H1 (cell line): Measurements from ENCODE around the gene PHF23. TPM values are rescaled to one million over a fixed set of nuclear protein-coding genes. Genes with fewer than 3 reads are reported as not detected.
A peak's percentile ranks its signal among the peaks of the same experiment; 100 is the strongest.

Experiments used
- CTCF ChIA-PET: fragments of 300-600 bp; sonication (Branson Sonifier 250); formaldehyde crosslinking; loops from one replicate; lab custom pipeline; 2021; ENCODE audit not compliant: partially characterized antibody; lab: Charles Lee
- POLR2A ChIA-PET: fragments of 300-600 bp; sonication (Branson Sonifier 250); formaldehyde crosslinking; loops from one replicate; lab custom pipeline; 2021; ENCODE audit warnings: inconsistent platforms; ENCODE audit not compliant: partially characterized antibody; lab: Charles Lee
- DNase-seq, 2 experiments: peaks; one replicate each; pipeline versions ENCODE4 v3.0.0 to v3.0.0-alpha.2; 2010 to 2022; ENCODE audit warnings: low spot score in 2 of 2, low read depth in 1 of 2, mixed read lengths in 1 of 2
- FAIRE-seq: peaks from 2 replicates; lab custom pipeline; 2011; peaks lifted over from hg19 to GRCh38; lab: Jason Lieb, UNC
- H2AFZ ChIP-seq: 2 replicates; pipeline ENCODE4 v1.8.1; 2012; ENCODE audit warnings: low read length, inconsistent platforms
- H2AK5ac ChIP-seq: 2 replicates; pipeline ENCODE4 v1.6.1; 2013; ENCODE audit warnings: low read depth, low read length
- H2BK120ac ChIP-seq: replicated peaks from 2 replicates; pipeline ENCODE3; 2013; ENCODE audit warnings: low read depth, low read length, inconsistent platforms
- H2BK12ac ChIP-seq: 2 replicates; pipeline ENCODE4 v1.6.1; 2013; ENCODE audit warnings: low read depth, low read length
- H2BK15ac ChIP-seq: 2 replicates; pipeline ENCODE4 v1.6.1; 2013; ENCODE audit warnings: low read length
- H2BK20ac ChIP-seq: 2 replicates; pipeline ENCODE4 v1.6.1; 2013; ENCODE audit warnings: low read length
- H2BK5ac ChIP-seq: 2 replicates; pipeline ENCODE4 v1.6.1; 2013; ENCODE audit warnings: low read depth, low read length
- H3K14ac ChIP-seq: 2 replicates; pipeline ENCODE4 v1.6.1; 2013; ENCODE audit warnings: inconsistent platforms; ENCODE audit not compliant: insufficient read length
- H3K18ac ChIP-seq: 2 replicates; pipeline ENCODE4 v1.6.1; 2013; ENCODE audit warnings: low read length; ENCODE audit errors: extremely low read depth
- H3K23ac ChIP-seq: 2 replicates; pipeline ENCODE4 v1.6.1; 2013; ENCODE audit warnings: inconsistent platforms; ENCODE audit not compliant: insufficient read length
- H3K23me2 ChIP-seq: 2 replicates; pipeline ENCODE4 v1.6.1; 2013; ENCODE audit warnings: low read depth, low read length
- H3K27ac ChIP-seq: 2 replicates; pipeline ENCODE4 v1.6.1; 2011; ENCODE audit warnings: low read depth, low read length, inconsistent platforms
- H3K27me3 ChIP-seq, 4 experiments: replicated peaks in 1 of 4; 1 replicate in 1 of 4; 2 replicates in 3 of 4; pipeline versions ENCODE4 v1.6.1 to v1.8.1; 2011 to 2013; ENCODE audit warnings: low read length in 3 of 4, mild to moderate bottlenecking in 3 of 4, inconsistent platforms in 2 of 4, mixed read lengths in 2 of 4, moderate library complexity in 1 of 4; ENCODE audit not compliant: control insufficient read depth in 3 of 4, insufficient read depth in 3 of 4; ENCODE audit errors: extremely low read depth in 1 of 4
- H3K36me3 ChIP-seq, 4 experiments: 2 replicates each; pipeline versions ENCODE4 v1.6.1 to v1.8.1; 2011 to 2013; ENCODE audit warnings: mild to moderate bottlenecking in 4 of 4, low read length in 3 of 4, moderate library complexity in 2 of 4, control low read depth in 1 of 4, inconsistent platforms in 1 of 4; ENCODE audit not compliant: insufficient read depth in 4 of 4, control insufficient read depth in 2 of 4
- H3K4ac ChIP-seq: replicated peaks from 2 replicates; pipeline ENCODE3; 2013; ENCODE audit warnings: low read length, low read depth, mixed read lengths, inconsistent platforms; ENCODE audit not compliant: insufficient read length
- H3K4me1 ChIP-seq, 4 experiments: replicated peaks in 1 of 4; 1 replicate in 1 of 4; 2 replicates in 3 of 4; pipeline versions ENCODE4 v1.6.1 to v1.8.1; 2011 to 2013; ENCODE audit warnings: low read length in 3 of 4, inconsistent platforms in 2 of 4, mixed read lengths in 1 of 4; ENCODE audit not compliant: insufficient read depth in 4 of 4, control insufficient read depth in 3 of 4
- H3K4me2 ChIP-seq, 2 experiments: 2 replicates each; pipeline versions ENCODE4 v1.6.1 to v1.8.1; 2011 to 2013; ENCODE audit warnings: low read depth in 2 of 2, low read length in 2 of 2, control low read depth in 1 of 2, inconsistent platforms in 1 of 2, mild to moderate bottlenecking in 1 of 2; ENCODE audit not compliant: insufficient read depth in 1 of 2
- H3K4me3 ChIP-seq, 4 experiments: fragments of 200-600, 300-600 bp in 1 of 4; sonication (generic), shearing (Covaris generic), sonication (Bioruptor Twin) in 1 of 4; 2 replicates each; pipeline versions ENCODE4 v1.5.1 to v1.8.1; 2011 to 2016; ENCODE audit warnings: low read length in 4 of 4, low read depth in 3 of 4, control low read depth in 2 of 4, inconsistent platforms in 2 of 4, mild to moderate bottlenecking in 2 of 4, mixed read lengths in 1 of 4, moderate library complexity in 1 of 4; ENCODE audit not compliant: insufficient read depth in 2 of 4; ENCODE audit errors: extremely low read depth in 1 of 4
- H3K56ac ChIP-seq: replicated peaks from 2 replicates; pipeline ENCODE3; 2013; ENCODE audit warnings: low read depth, mild to moderate bottlenecking, mixed read lengths, low read length, inconsistent platforms; ENCODE audit not compliant: insufficient read length
- H3K79me1 ChIP-seq: 2 replicates; pipeline ENCODE4 v1.6.1; 2013; ENCODE audit warnings: low read depth, low read length, control low read depth
- H3K79me2 ChIP-seq, 2 experiments: 2 replicates each; pipeline versions ENCODE4 v1.6.1 to v1.8.1; 2012 to 2013; ENCODE audit warnings: low read length in 2 of 2, mild to moderate bottlenecking in 2 of 2, inconsistent platforms in 1 of 2; ENCODE audit not compliant: insufficient read depth in 2 of 2, control insufficient read depth in 1 of 2
- H3K9ac ChIP-seq, 4 experiments: replicated peaks in 1 of 4; 1 replicate in 1 of 4; 2 replicates in 3 of 4; pipeline versions ENCODE4 v1.6.1 to v1.8.1; 2011 to 2013; ENCODE audit warnings: low read depth in 3 of 4, low read length in 3 of 4, control low read depth in 2 of 4, mild to moderate bottlenecking in 2 of 4, moderate library complexity in 2 of 4, inconsistent platforms in 1 of 4; ENCODE audit errors: extremely low read depth in 1 of 4
- H3K9me3 ChIP-seq, 2 experiments: 2 replicates each; pipeline versions ENCODE4 v1.6.1 to v1.8.1; 2012 to 2013; ENCODE audit warnings: mild to moderate bottlenecking in 2 of 2, moderate library complexity in 2 of 2, control low read depth in 1 of 2, inconsistent platforms in 1 of 2, low read depth in 1 of 2, low read length in 1 of 2, mixed read lengths in 1 of 2; ENCODE audit not compliant: insufficient read depth in 2 of 2
- H4K20me1 ChIP-seq, 2 experiments: replicated peaks in 1 of 2; 2 replicates each; pipeline versions ENCODE3 to v1.8.1; 2011 to 2013; ENCODE audit warnings: inconsistent platforms in 2 of 2, low read length in 2 of 2, mild to moderate bottlenecking in 1 of 2; ENCODE audit not compliant: insufficient read depth in 2 of 2, control insufficient read depth in 1 of 2
- H4K5ac ChIP-seq: 2 replicates; pipeline ENCODE4 v1.6.1; 2013; ENCODE audit warnings: low read length, low read depth, mixed read lengths, inconsistent platforms; ENCODE audit not compliant: insufficient read length
- H4K8ac ChIP-seq: 2 replicates; pipeline ENCODE4 v1.8.0; 2013; ENCODE audit warnings: mild to moderate bottlenecking, moderate library complexity, low read length, inconsistent platforms; ENCODE audit not compliant: insufficient read depth; ENCODE audit errors: extremely low read depth
- H4K91ac ChIP-seq: replicated peaks from 2 replicates; pipeline ENCODE3; 2013; ENCODE audit warnings: low read length, mixed read lengths, inconsistent platforms; ENCODE audit not compliant: insufficient read length
- CEBPB ChIP-seq: IDR thresholded peaks from 2 replicates; pipeline ENCODE4 v1.6.1; 2012; ENCODE audit warnings: low read depth, low read length
- POLR2A ChIP-seq, 2 experiments: IDR thresholded peaks; 1 replicate in 1 of 2; 2 replicates in 1 of 2; pipeline ENCODE4 v1.6.1; 2011; ENCODE audit warnings: low read depth in 2 of 2, low read length in 2 of 2, mild to moderate bottlenecking in 2 of 2; ENCODE audit errors: control extremely low read depth in 1 of 2
- POLR2AphosphoS5 ChIP-seq: IDR thresholded peaks from 2 replicates; pipeline ENCODE4 v1.6.1; 2011; ENCODE audit warnings: low read depth, low read length
- WGBS, 2 experiments: shearing (Covaris generic) in 1 of 2; methylation state at CpG; one replicate each; pipeline versions ENCODE4 v1.1.6 to v1.1.7; 2013 to 2015; ENCODE audit warnings: low lambda C conversion rate in 2 of 2, mixed read lengths in 2 of 2, inconsistent platforms in 1 of 2, low coverage in 1 of 2, missing lambda C conversion rate in 1 of 2; ENCODE audit not compliant: insufficient replicate concordance in 2 of 2, insufficient coverage in 1 of 2, insufficient read length in 1 of 2; ENCODE audit errors: extremely low coverage in 1 of 2, missing lambda C conversion rate in 1 of 2; 5-methylcytosine and 5-hydroxymethylcytosine counted together
- polyA plus RNA-seq, 7 experiments: library from polyadenylated mRNA; depleted of rRNA in 3 of 7; stranded (reverse) in 5 of 7; unstranded in 2 of 7; fragments of >200 nt in 5 of 7; fragments of 200-250 nt in 2 of 7; gene quantifications; 1 replicate in 5 of 7; 2 replicates in 1 of 7; 4 replicates in 1 of 7; pipeline versions ENCODE4 v1.2.1 to v1.2.3, GENCODE V29; 2011 to 2013; ENCODE audit warnings: missing spikeins in 2 of 7, mixed read lengths in 2 of 7
- total RNA-seq: library from RNA; stranded (reverse); fragmentation: NEBNext Ultra II Directional; extraction: Animal tissue kit (Norgen Biotek cat#: 25700); gene quantifications from 2 replicates; pipeline ENCODE4 v1.2.1, GENCODE V29; 2021

Gene PHF23
- total and polyA plus RNA-seq, 2 of the 8 experiments (the other 6 are each of a cell fraction or from before 2014, with no cell fraction given) = 47.5 to 62.8 TPM

DNA sequence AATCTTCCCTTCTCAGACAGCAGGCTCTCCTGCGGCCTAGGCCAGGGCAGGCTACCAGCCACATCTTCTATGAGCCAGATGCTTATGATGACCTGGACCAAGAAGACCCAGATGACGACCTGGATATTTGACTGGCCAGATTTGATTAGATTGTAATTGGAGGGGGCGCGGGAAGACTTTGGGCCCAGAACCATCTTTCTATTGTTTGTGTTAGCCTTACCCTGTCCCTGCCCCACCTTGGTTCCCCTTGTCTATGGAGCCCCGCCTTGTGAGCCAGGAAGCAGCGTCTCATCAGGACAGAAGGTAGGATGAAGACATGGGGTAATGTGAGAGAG, 20.3 kb upstream of the PHF23 start:
- Histone ChIP-seq H3K79me1 (peaks cover 9% of the 10 kb centered on the region), H2BK15ac (no peak overlapping the region), H2BK120ac (no peak overlapping the region), H3K4me2 (peak overlapping the region in 1 of 2 experiments; percentile 91; a peak in 1 of 4 replicates), H2BK5ac (no peak overlapping the region; the same call in 1 of the 2 replicates), H3K9ac (no peak overlapping the region), H4K20me1 (peaks cover 6 to 12% of the 10 kb centered on the region in 2 experiments), H3K36me3 (peaks cover 2 to 36% (median 17%) of the 10 kb centered on the region in 4 experiments), H3K27me3 (no peaks in the 10 kb centered on the region), H3K14ac (no peak overlapping the region), H3K4me1 (peaks cover 4 to 13% (median 6%) of the 10 kb centered on the region in 4 experiments; a peak in 6 of 7 replicates), H3K9me3 (no peaks in the 10 kb centered on the region), H3K18ac (no peak overlapping the region), H2BK20ac (no peak overlapping the region), H3K56ac (no peak overlapping the region), H3K23ac (no peak overlapping the region), H2AFZ (no peak overlapping the region), H4K5ac (no peak overlapping the region), H2AK5ac (peak overlapping the region; percentile 65; the same call in 1 of the 2 replicates), H2BK12ac (peak overlapping the region; percentile 75; the same call in 1 of the 2 replicates), H3K23me2 (peaks cover 13% of the 10 kb centered on the region), H3K4me3 (no peak overlapping the region), H3K4ac (no peak overlapping the region), H3K27ac (no peak overlapping the region), H3K79me2 (peaks cover 0 to 31% of the 10 kb centered on the region in 2 experiments; a peak in 2 of 4 replicates), H4K91ac (no peak overlapping the region), H4K8ac (no peak overlapping the region)
- no peak for DNase-seq
- ChIA-PET CTCF (interaction anchor here (1.0 to 1.3 kb wide), 2 partner anchors 21 to 54 kb away, joined by 4 to 5 read pairs; no protein-coding TSS in a partner anchor), POLR2A (interaction anchor here (0.6 to 13.7 kb wide), 17 partner anchors 8 to 774 kb away, joined by 3 to 161 read pairs (median 8); partner anchors contain the start of genes ACADVL, ACAP1, CTDNEP1 and DLG4)
- WGBS, 2 experiments = 97% methylated on average over 6 of the region's 6 CpGs; no CpG with 5 or more reads in 1 of the 2 experiments
- FAIRE-seq = no peak
- no peak for TF ChIP-seq CEBPB
- 0 out of 2 replicates have a peak, but pooled peaks have one; percentile 13 for TF ChIP-seq POLR2AphosphoS5
- peak in 1 of 2 experiments; percentile 68; a peak in 1 of 3 replicates for TF ChIP-seq POLR2A (IDR thresholded peaks at IDR 0.05; ENCODE audit: control extremely low read depth in 1 of 2, low read depth in 2 of 2, low read length in 2 of 2)
